ENCODE measurements around the gene PGRMC1. TPM values are rescaled to one million over a fixed set of nuclear protein-coding genes. Genes with fewer than 3 reads are reported as not detected.
A peak's percentile ranks its signal among the peaks of the same experiment; 100 is the strongest.
"Not testable (repeated sequence)": the region's sequence is repeated elsewhere in the genome, so short reads cannot be mapped to it uniquely, and the experiment has no call there.

PGRMC1 gene
- total RNA-seq: 10 to 100 TPM; 30.5 to 30.9 TPM

GRCh38 chrX:119235872-119236622 lies at the start of gene PGRMC1:
Gene PGRMC1 (plus strand): TSS chrX:119236285. CDS start chrX:119236364, 79 bp downstream.
- H3K27ac Mint-ChIP-seq: peak within 1 kb of the TSS; percentile 81
- H3K27me3 Mint-ChIP-seq: peaks cover 26% of the 10 kb centered on the region
- ChIA-PET CTCF (interaction anchor here (0.8 to 1.2 kb wide), 2 partner anchors 38 to 117 kb away, joined by 3 read pairs; no protein-coding TSS in a partner anchor), POLR2A (interaction anchor here (0.6 kb wide), 1 partner anchor 126 kb away, joined by 3 read pairs; no protein-coding TSS in a partner anchor)
- peaks cover 35% of the 10 kb centered on the region for H3K4me1 Mint-ChIP-seq
- peak within 1 kb of the TSS; percentile 92 for H3K4me3 Mint-ChIP-seq
- peaks cover 16% of the 10 kb centered on the region for H3K36me3 Mint-ChIP-seq (ENCODE audit: low read depth)
- H3K9me3 Mint-ChIP-seq: no peaks in the 10 kb centered on the region
- DNase-seq: peak; percentile 83

GRCh38 chrX:119186763-119187162 lies 49.3 kb upstream of the PGRMC1 start:
- no peak for DNase-seq
- Mint-ChIP-seq H3K4me1 (no peaks in the 10 kb centered on the region), H3K9me3 (no peaks in the 10 kb centered on the region), H3K36me3 (ENCODE audit: low read depth) (no peaks in the 10 kb centered on the region), H3K27me3 (peaks cover 6% of the 10 kb centered on the region), H3K4me3 (no peak overlapping the region), H3K27ac (no peak overlapping the region)
- CTCF ChIA-PET: no interaction called here
- POLR2A ChIA-PET: no interaction called here

- Mint-ChIP-seq H3K4me1 (no peaks in the 10 kb centered on the region), H3K27ac (no peak overlapping the region), H3K36me3 (ENCODE audit: low read depth) (no peaks in the 10 kb centered on the region), H3K9me3 (no peaks in the 10 kb centered on the region), H3K27me3 (peaks cover 6% of the 10 kb centered on the region), H3K4me3 (no peak overlapping the region)
- ChIA-PET POLR2A (no interaction called here), CTCF (no interaction called here)
- DNase-seq: no peak
Measured at GRCh38 chrX:119187298-119187697, 48.8 kb upstream of the PGRMC1 start.

GRCh38 chrX:119189115-119189514 lies 47.0 kb upstream of the PGRMC1 start:
- H3K9me3 Mint-ChIP-seq: no peaks in the 10 kb centered on the region
- no peaks in the 10 kb centered on the region for H3K4me1 Mint-ChIP-seq
- H3K4me3 Mint-ChIP-seq: no peak overlapping the region
- no peak for DNase-seq
- H3K27me3 Mint-ChIP-seq: peaks cover 2% of the 10 kb centered on the region
- H3K27ac Mint-ChIP-seq: no peak overlapping the region
- POLR2A ChIA-PET: no interaction called here
- CTCF ChIA-PET: no interaction called here
- H3K36me3 Mint-ChIP-seq (ENCODE audit: low read depth): no peaks in the 10 kb centered on the region

- ChIA-PET POLR2A (no interaction called here), CTCF (no interaction called here)
- H3K9me3 Mint-ChIP-seq: no peaks in the 10 kb centered on the region
- H3K27me3 Mint-ChIP-seq: peaks cover 2% of the 10 kb centered on the region
- no peak overlapping the region for H3K27ac Mint-ChIP-seq
- DNase-seq: no peak
- no peaks in the 10 kb centered on the region for H3K4me1 Mint-ChIP-seq
- H3K36me3 Mint-ChIP-seq (ENCODE audit: low read depth): no peaks in the 10 kb centered on the region
- H3K4me3 Mint-ChIP-seq: no peak overlapping the region
Measured at GRCh38 chrX:119189595-119189994, 46.5 kb upstream of the PGRMC1 start.

GRCh38 chrX:119190091-119190681 lies 45.9 kb upstream of the PGRMC1 start:
- no peaks in the 10 kb centered on the region for H3K36me3 Mint-ChIP-seq (ENCODE audit: low read depth)
- no peak for DNase-seq
- H3K4me1 Mint-ChIP-seq: no peaks in the 10 kb centered on the region
- POLR2A ChIA-PET: no interaction called here
- no peaks in the 10 kb centered on the region for H3K9me3 Mint-ChIP-seq
- no peak overlapping the region for H3K27ac Mint-ChIP-seq
- H3K27me3 Mint-ChIP-seq: peaks cover 2% of the 10 kb centered on the region
- H3K4me3 Mint-ChIP-seq: no peak overlapping the region
- CTCF ChIA-PET: no interaction called here

GRCh38 chrX:119190831-119191230 lies 45.3 kb upstream of the PGRMC1 start:
- no peak for DNase-seq

GRCh38 chrX:119194621-119195020 lies 41.5 kb upstream of the PGRMC1 start:
- POLR2A ChIA-PET: no interaction called here
- DNase-seq: no peak
- no peaks in the 10 kb centered on the region for H3K27me3 Mint-ChIP-seq
- no peak overlapping the region for H3K4me3 Mint-ChIP-seq
- CTCF ChIA-PET: no interaction called here
- H3K27ac Mint-ChIP-seq: no peak overlapping the region
- no peaks in the 10 kb centered on the region for H3K9me3 Mint-ChIP-seq
- no peaks in the 10 kb centered on the region for H3K4me1 Mint-ChIP-seq
- no peaks in the 10 kb centered on the region for H3K36me3 Mint-ChIP-seq (ENCODE audit: low read depth)

More at GRCh38 chrX:119190831-119191230, 45.3 kb upstream of the PGRMC1 start:
- H3K36me3 Mint-ChIP-seq (ENCODE audit: low read depth): no peaks in the 10 kb centered on the region
- CTCF ChIA-PET: no interaction called here
- H3K9me3 Mint-ChIP-seq: no peaks in the 10 kb centered on the region
- no peaks in the 10 kb centered on the region for H3K27me3 Mint-ChIP-seq
- no peak overlapping the region for H3K4me3 Mint-ChIP-seq
- H3K4me1 Mint-ChIP-seq: no peaks in the 10 kb centered on the region
- no peak overlapping the region for H3K27ac Mint-ChIP-seq
- POLR2A ChIA-PET: no interaction called here

- POLR2A ChIA-PET: no interaction called here
- H3K27ac Mint-ChIP-seq: no peak overlapping the region
- no peaks in the 10 kb centered on the region for H3K4me1 Mint-ChIP-seq
- CTCF ChIA-PET: no interaction called here
- no peak for DNase-seq
- H3K27me3 Mint-ChIP-seq: peaks cover 4% of the 10 kb centered on the region
- H3K9me3 Mint-ChIP-seq: no peaks in the 10 kb centered on the region
- H3K36me3 Mint-ChIP-seq (ENCODE audit: low read depth): no peaks in the 10 kb centered on the region
- no peak overlapping the region for H3K4me3 Mint-ChIP-seq
Measured at GRCh38 chrX:119201570-119201969, 34.5 kb upstream of the PGRMC1 start.

- Mint-ChIP-seq H3K9me3 (no peaks in the 10 kb centered on the region), H3K36me3 (ENCODE audit: low read depth) (no peaks in the 10 kb centered on the region), H3K4me1 (no peaks in the 10 kb centered on the region), H3K4me3 (no peak overlapping the region), H3K27me3 (peaks cover 4% of the 10 kb centered on the region), H3K27ac (no peak overlapping the region)
- no peak for DNase-seq
- ChIA-PET CTCF (interaction anchor here (0.6 kb wide), 1 partner anchor 12 kb away, joined by 3 read pairs; no protein-coding TSS in a partner anchor), POLR2A (no interaction called here)
Measured at GRCh38 chrX:119206203-119206602, 29.9 kb upstream of the PGRMC1 start.

- H3K36me3 Mint-ChIP-seq (ENCODE audit: low read depth); DNase-seq; H3K4me3 Mint-ChIP-seq; H3K9me3 Mint-ChIP-seq; H3K4me1 Mint-ChIP-seq; H3K27me3 Mint-ChIP-seq; H3K27ac Mint-ChIP-seq; CTCF ChIA-PET; POLR2A ChIA-PET: not testable (repeated sequence)
Measured at GRCh38 chrX:119207483-119207882, 28.6 kb upstream of the PGRMC1 start.

- no peak overlapping the region for H3K4me3 Mint-ChIP-seq
- DNase-seq: no peak
- no peak overlapping the region for H3K27ac Mint-ChIP-seq
- ChIA-PET CTCF (no interaction called here), POLR2A (no interaction called here)
- no peaks in the 10 kb centered on the region for H3K36me3 Mint-ChIP-seq (ENCODE audit: low read depth)
- no peaks in the 10 kb centered on the region for H3K9me3 Mint-ChIP-seq
- H3K4me1 Mint-ChIP-seq: no peaks in the 10 kb centered on the region
- H3K27me3 Mint-ChIP-seq: peaks cover 7% of the 10 kb centered on the region
Measured at GRCh38 chrX:119208401-119209057, 27.6 kb upstream of the PGRMC1 start.

- H3K4me3 Mint-ChIP-seq; H3K36me3 Mint-ChIP-seq (ENCODE audit: low read depth); H3K4me1 Mint-ChIP-seq; DNase-seq; POLR2A ChIA-PET; H3K9me3 Mint-ChIP-seq; CTCF ChIA-PET; H3K27ac Mint-ChIP-seq: not testable (repeated sequence)
- peaks cover 13% of the 10 kb centered on the region for H3K27me3 Mint-ChIP-seq
Measured at GRCh38 chrX:119210931-119211648, 25.0 kb upstream of the PGRMC1 start.

Data from activated CD4-positive, alpha-beta memory T cell treated with anti-CD3 and anti-CD28 coated beads, Interleukin-2, amount 10 ng/mL, durations not matched to agents 7 days and 5 days (primary cell).